OCI-LY3 (cell line): ENCODE data around the gene ZNF511.

Source experiments
- H2AFZ ChIP-seq: fragments of 200-600, 300-600 bp; shearing (Covaris generic); 2 replicates; pipeline ENCODE4 v1.6.0; 2014; ENCODE audit warnings: antibody characterized with exemption, low read depth, low read length
- H3K27ac ChIP-seq: fragments of 200-600, 300-600 bp; sonication (generic); 2 replicates; pipeline ENCODE4 v1.5.1; 2014; ENCODE audit warnings: mild to moderate bottlenecking, low read length, moderate library complexity, mixed read lengths
- H3K27me3 ChIP-seq: fragments of 200-600, 300-600 bp; sonication (generic); 2 replicates; pipeline ENCODE4 v1.6.1; 2014; ENCODE audit warnings: low read depth, low read length, mixed read lengths
- H3K36me3 ChIP-seq: fragments of 200-600, 300-600 bp; sonication (generic); replicated peaks from 2 replicates; pipeline ENCODE3; 2014; ENCODE audit warnings: low read depth, low read length, mixed read lengths
- H3K4me1 ChIP-seq: fragments of 300-600, 200-600 bp; sonication (generic); 2 replicates; pipeline ENCODE4 v1.6.1; 2014; ENCODE audit warnings: low read length, mixed read lengths
- H3K4me2 ChIP-seq: fragments of 200-600, 300-600 bp; sonication (generic); 2 replicates; pipeline ENCODE4 v1.6.1; 2014; ENCODE audit warnings: low read length, mixed read lengths
- H3K4me3 ChIP-seq: fragments of 300-600, 200-600 bp; sonication (generic); 2 replicates; pipeline ENCODE4 v1.5.1; 2014; ENCODE audit warnings: antibody characterized with exemption, mild to moderate bottlenecking, low read length, moderate library complexity
- H3K79me2 ChIP-seq: fragments of 300-600, 200-600 bp; shearing (Covaris generic); 2 replicates; pipeline ENCODE4 v1.6.1; 2014; ENCODE audit warnings: mild to moderate bottlenecking, low read length, mixed read lengths
- H3K9ac ChIP-seq: fragments of 300-600, 200-600 bp; shearing (Covaris generic); 2 replicates; pipeline ENCODE4 v1.6.0; 2014; ENCODE audit warnings: mild to moderate bottlenecking, low read length, moderate library complexity
- H3K9me3 ChIP-seq: fragments of 200-600, 300-600 bp; shearing (Covaris generic); 2 replicates; pipeline ENCODE4 v1.6.1; 2014; ENCODE audit warnings: low read length, mixed read lengths; ENCODE audit not compliant: insufficient read depth
- H4K20me1 ChIP-seq: fragments of 200-600, 300-600 bp; sonication (generic); 2 replicates; pipeline ENCODE4 v1.6.1; 2016; ENCODE audit warnings: low read length, mixed read lengths; ENCODE audit not compliant: insufficient read depth
- CTCF ChIP-seq: fragments of 200-600, 300-600 bp; sonication (generic); IDR thresholded peaks from 2 replicates; pipeline ENCODE4 v1.5.1; 2014; ENCODE audit warnings: antibody characterized with exemption, low read length, low read depth
- EZH2phosphoT487 ChIP-seq: fragments of 200-600 bp; shearing (Covaris generic); IDR thresholded peaks from 2 replicates; pipeline ENCODE4 v1.6.1; 2018; ENCODE audit warnings: antibody characterized with exemption, mixed run types, low read depth

Gene ZNF511

GRCh38 chr10:133359972-133360610 lies 51.4 kb downstream of the ZNF511 start:
- Histone ChIP-seq H3K4me3 (no peak overlapping the region), H3K4me2 (no peak overlapping the region)

GRCh38 chr10:133361227-133361626 lies 52.5 kb downstream of the ZNF511 start:
- Histone ChIP-seq H3K4me2 (no peak overlapping the region), H2AFZ (no peak overlapping the region), H3K27ac (no peak overlapping the region), H3K79me2 (peaks cover 6% of the 10 kb centered on the region), H3K9ac (no peak overlapping the region), H3K4me3 (no peak overlapping the region), H3K4me1 (peaks cover 5% of the 10 kb centered on the region; the same call in 1 of the 2 replicates), H3K9me3 (no peaks in the 10 kb centered on the region), H3K27me3 (no peaks in the 10 kb centered on the region), H3K36me3 (peaks cover under 1% of the 10 kb centered on the region), H4K20me1 (no peaks in the 10 kb centered on the region)
- TF ChIP-seq CTCF: no peak
- no peak for TF ChIP-seq EZH2phosphoT487

More at GRCh38 chr10:133359972-133360610, 51.4 kb downstream of the ZNF511 start:
- no peaks in the 10 kb centered on the region for H3K27me3 ChIP-seq
- peaks cover 5% of the 10 kb centered on the region for H3K36me3 ChIP-seq
- no peak for TF ChIP-seq EZH2phosphoT487
- no peak for TF ChIP-seq CTCF
- H4K20me1 ChIP-seq: no peaks in the 10 kb centered on the region
- peaks cover 8% of the 10 kb centered on the region; the same call in 1 of the 2 replicates for H3K4me1 ChIP-seq
- no peaks in the 10 kb centered on the region for H3K9me3 ChIP-seq
- no peak overlapping the region for H3K9ac ChIP-seq
- peaks cover 9% of the 10 kb centered on the region for H3K79me2 ChIP-seq
- H3K27ac ChIP-seq: no peak overlapping the region
- no peak overlapping the region for H2AFZ ChIP-seq

DNA sequence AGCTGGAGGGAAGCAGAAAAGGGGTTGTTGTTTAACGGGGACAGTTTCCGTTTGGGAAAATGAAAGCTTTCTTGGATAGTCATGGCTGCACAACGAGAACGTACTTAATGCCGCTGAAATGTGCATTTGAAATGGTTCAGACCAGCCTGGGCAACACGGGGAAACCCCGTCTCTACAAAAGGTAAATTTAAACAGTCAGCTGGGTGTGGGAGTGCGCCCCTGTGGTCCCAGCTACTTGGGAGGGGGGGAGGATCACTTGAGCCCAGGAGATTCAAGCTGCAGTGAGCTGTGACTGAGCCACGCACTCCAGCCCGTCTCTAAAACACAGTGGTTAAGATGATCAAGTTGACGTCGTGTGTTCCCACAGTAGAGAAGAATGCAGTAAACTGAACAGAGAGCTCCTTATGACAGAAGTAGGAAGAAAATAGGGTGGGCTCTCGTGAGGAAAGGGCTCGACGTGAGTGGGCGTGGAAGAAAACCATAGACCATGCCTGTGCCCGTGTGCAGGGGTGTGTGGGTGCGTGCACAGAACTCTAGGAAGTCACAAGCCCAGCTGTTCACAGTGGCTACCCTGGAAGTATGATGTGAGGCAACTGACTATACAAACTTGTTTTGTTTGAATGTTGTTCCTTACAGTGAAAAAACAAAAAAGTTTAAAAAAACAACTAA lies 53.2 kb downstream of the ZNF511 start:
- Histone ChIP-seq H3K9me3 (no peaks in the 10 kb centered on the region), H3K4me2 (no peak overlapping the region), H3K36me3 (no peaks in the 10 kb centered on the region), H2AFZ (no peak overlapping the region), H3K9ac (no peak overlapping the region), H3K79me2 (no peaks in the 10 kb centered on the region), H4K20me1 (no peaks in the 10 kb centered on the region), H3K4me1 (no peaks in the 10 kb centered on the region), H3K27me3 (no peaks in the 10 kb centered on the region), H3K27ac (no peak overlapping the region), H3K4me3 (no peak overlapping the region)
- no peak for TF ChIP-seq EZH2phosphoT487
- no peak for TF ChIP-seq CTCF
